SK-N-SH (cell line): ENCODE data around the gene KLRC3. TPM values are rescaled to one million over a fixed set of nuclear protein-coding genes. Genes with fewer than 3 reads are reported as not detected.
"Not testable (repeated sequence)": the region's sequence is repeated elsewhere in the genome, so short reads cannot be mapped to it uniquely, and the experiment has no call there.

ENCODE experiments used
- CTCF ChIA-PET: fragments of 300-600, 350-600 bp; formaldehyde crosslinking; extraction: SDS; loops from one replicate; lab custom pipeline; 2021; lab: Yijun Ruan, JAX
- POLR2A ChIA-PET: fragments of 350-600 bp; sonication (Branson Sonifier 250); formaldehyde crosslinking; extraction: SDS; loops from one replicate; lab custom pipeline; 2020; ENCODE audit warnings: antibody characterized with exemption, inconsistent platforms; lab: Yijun Ruan, JAX
- DNase-seq: peaks from one replicate; pipeline ENCODE4 v3.0.0; 2012
- H2AFZ ChIP-seq: fragments of 200-600 bp; sonication (generic); 2 replicates; pipeline ENCODE4 v1.8.1; 2016; ENCODE audit warnings: antibody characterized with exemption, mild to moderate bottlenecking, low read depth
- H3F3A ChIP-seq: fragments of 200-600 bp; sonication (generic); replicated peaks from 2 replicates; pipeline ENCODE3; 2016; ENCODE audit warnings: antibody characterized with exemption, mild to moderate bottlenecking; ENCODE audit not compliant: insufficient read depth
- H3K27ac ChIP-seq, 2 experiments: fragments of 200-500 bp in 1 of 2; fragments of 200-600 bp in 1 of 2; sonication (Bioruptor generic) in 1 of 2; sonication (generic), shearing (Covaris generic) in 1 of 2; 2 replicates each; pipeline versions ENCODE4 v1.5.1 to v1.6.1; 2014 to 2016; ENCODE audit warnings: low read depth in 2 of 2, inconsistent platforms in 1 of 2, low read length in 1 of 2, mild to moderate bottlenecking in 1 of 2, mixed read lengths in 1 of 2
- H3K27me3 ChIP-seq: fragments of 200-600 bp; sonication (generic), shearing (Covaris generic); 2 replicates; pipeline ENCODE4 v1.6.1; 2016; ENCODE audit warnings: mixed run types; ENCODE audit not compliant: insufficient read depth
- H3K36me3 ChIP-seq, 2 experiments: fragments of 200-500 bp in 1 of 2; fragments of 200-600 bp in 1 of 2; sonication (Bioruptor generic) in 1 of 2; sonication (generic) in 1 of 2; replicated peaks in 1 of 2; 2 replicates each; pipeline versions ENCODE3 to v1.5.1; 2014 to 2016; ENCODE audit warnings: low read length in 1 of 2, mild to moderate bottlenecking in 1 of 2; ENCODE audit not compliant: insufficient read depth in 2 of 2, control insufficient read depth in 1 of 2
- H3K4me1 ChIP-seq, 2 experiments: fragments of 200-500 bp in 1 of 2; fragments of 200-600 bp in 1 of 2; sonication (Bioruptor generic) in 1 of 2; sonication (generic), shearing (Covaris generic) in 1 of 2; 2 replicates each; pipeline versions ENCODE4 v1.5.1 to v1.6.1; 2014 to 2016; ENCODE audit warnings: low read depth in 1 of 2, low read length in 1 of 2, mixed run types in 1 of 2; ENCODE audit not compliant: insufficient read depth in 2 of 2, control insufficient read depth in 1 of 2
- H3K4me2 ChIP-seq: fragments of 200-600 bp; sonication (generic), shearing (Covaris generic); 2 replicates; pipeline ENCODE4 v1.6.1; 2017; ENCODE audit warnings: mixed run types
- H3K4me3 ChIP-seq, 2 experiments: fragments of 200-500 bp in 1 of 2; fragments of 200-600 bp in 1 of 2; sonication (Bioruptor generic) in 1 of 2; sonication (generic), shearing (Covaris generic) in 1 of 2; 2 replicates each; pipeline versions ENCODE4 v1.5.1 to v1.8.1; 2014 to 2016; ENCODE audit warnings: low read depth in 2 of 2, inconsistent platforms in 1 of 2, low read length in 1 of 2, mild to moderate bottlenecking in 1 of 2, mixed read lengths in 1 of 2, moderate library complexity in 1 of 2
- H3K79me2 ChIP-seq: fragments of 200-600 bp; sonication (generic); 2 replicates; pipeline ENCODE4 v1.8.1; 2017; ENCODE audit warnings: mild to moderate bottlenecking; ENCODE audit not compliant: insufficient read depth
- H3K9ac ChIP-seq: fragments of 200-600 bp; sonication (generic); 2 replicates; pipeline ENCODE4 v1.6.1; 2017; ENCODE audit warnings: mixed run types
- H3K9me2 ChIP-seq: fragments of 200-600 bp; sonication (generic); 2 replicates; pipeline ENCODE4 v1.6.1; 2017; ENCODE audit warnings: mixed run types
- H3K9me3 ChIP-seq: fragments of 200-600 bp; sonication (generic); 2 replicates; pipeline ENCODE4 v1.6.1; 2017; ENCODE audit warnings: mixed run types, mild to moderate bottlenecking, moderate library complexity
- H4K20me1 ChIP-seq: fragments of 200-600 bp; sonication (generic); 2 replicates; pipeline ENCODE4 v1.6.1; 2017; ENCODE audit warnings: mild to moderate bottlenecking, mixed run types; ENCODE audit not compliant: insufficient read depth
- ELF1 ChIP-seq: IDR thresholded peaks from 2 replicates; pipeline ENCODE4 v1.4.0; 2012
- EZH2phosphoT487 ChIP-seq: fragments of 200-600 bp; sonication (generic); IDR thresholded peaks from 2 replicates; pipeline ENCODE4 v1.6.1; 2017; ENCODE audit warnings: low read depth, mixed run types, mild to moderate bottlenecking, antibody characterized with exemption, moderate library complexity, borderline replicate concordance
- FOSL2 ChIP-seq: IDR thresholded peaks from 2 replicates; pipeline ENCODE4 v1.4.0; 2012; ENCODE audit warnings: low read depth, mild to moderate bottlenecking, moderate library complexity, borderline replicate concordance
- FOXM1 ChIP-seq: IDR thresholded peaks from 2 replicates; pipeline ENCODE4 v1.4.0; 2012; ENCODE audit warnings: low read depth, mild to moderate bottlenecking
- GABPA ChIP-seq: IDR thresholded peaks from 2 replicates; pipeline ENCODE4 v1.4.0; 2012; ENCODE audit warnings: low read depth, mild to moderate bottlenecking
- GATA2 ChIP-seq: sonication (generic); formaldehyde crosslinking; IDR thresholded peaks from 2 replicates; pipeline ENCODE4 v1.5.0; 2020; ENCODE audit warnings: mild to moderate bottlenecking, missing genetic modification reagents
- RAD21 ChIP-seq: IDR thresholded peaks from 2 replicates; pipeline ENCODE4 v1.6.1; 2012; ENCODE audit warnings: mild to moderate bottlenecking, low read length
- TAF1 ChIP-seq: IDR thresholded peaks from 2 replicates; pipeline ENCODE4 v1.6.1; 2012; ENCODE audit warnings: low read depth, mild to moderate bottlenecking, low read length, moderate library complexity, borderline replicate concordance
- TCF12 ChIP-seq: IDR thresholded peaks from 2 replicates; pipeline ENCODE4 v1.4.0; 2012
- TEAD4 ChIP-seq: IDR thresholded peaks from 2 replicates; pipeline ENCODE4 v1.4.0; 2012; ENCODE audit warnings: mild to moderate bottlenecking, borderline replicate concordance; ENCODE audit not compliant: insufficient read depth
- YY1 ChIP-seq: IDR thresholded peaks from 2 replicates; pipeline ENCODE4 v1.4.0; 2012; ENCODE audit warnings: low read depth, mild to moderate bottlenecking
- WGBS: methylation state at CpG from one replicate; pipeline ENCODE4 v1.1.6; 2017; ENCODE audit warnings: low lambda C conversion rate; 5-methylcytosine and 5-hydroxymethylcytosine counted together
- polyA plus RNA-seq, 3 experiments: library from polyadenylated mRNA; depleted of rRNA; stranded (reverse); fragments of >200 nt; gene quantifications; 2 replicates each; pipeline ENCODE4 v1.2.3, GENCODE V29; 2012
- TF ChIP-seq, protein P1 (sequence below): IDR thresholded peaks from 2 replicates; pipeline ENCODE4 v1.4.0; 2012; ENCODE audit warnings: low read depth
- TF ChIP-seq, protein P2 (sequence below): IDR thresholded peaks from 2 replicates; pipeline ENCODE4 v1.4.0; 2012; ENCODE audit warnings: low read depth, borderline replicate concordance

The KLRC3 gene
- polyA plus RNA-seq, 1 of the 3 experiments (the other 2 are of a cell fraction) = not detected

DNA sequence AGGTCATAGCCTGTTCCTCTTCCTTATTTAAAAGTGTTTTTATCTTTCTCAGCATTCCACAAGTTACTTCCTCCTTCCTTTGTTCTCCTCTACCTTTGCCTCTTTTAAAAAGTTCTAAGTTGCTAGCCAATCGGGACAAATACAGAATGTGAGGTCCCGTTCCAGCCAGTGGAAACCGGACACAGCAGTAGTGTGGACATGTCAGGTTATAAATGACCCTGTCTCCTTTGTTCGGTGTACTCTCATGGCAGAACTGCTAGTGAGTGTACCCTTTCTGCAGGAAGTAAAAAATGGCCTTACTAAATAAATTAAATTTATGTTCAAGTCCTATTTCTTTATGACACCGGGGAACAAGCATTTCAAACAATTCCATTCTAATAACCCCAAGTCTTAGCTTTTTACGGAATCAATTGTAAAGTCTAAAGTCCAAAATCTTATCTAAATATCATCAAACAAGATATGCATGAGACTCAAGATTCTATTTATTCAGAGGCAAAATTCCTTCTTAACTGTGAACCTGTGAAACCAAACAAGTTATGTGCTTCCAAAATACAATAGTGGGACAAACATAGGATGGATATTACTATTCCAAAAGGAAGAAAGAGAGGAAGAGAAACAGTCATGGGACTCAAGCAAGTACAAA, 48.4 kb downstream of the KLRC3 start:
- H3K9ac ChIP-seq, DNase-seq, H3F3A ChIP-seq, POLR2A ChIA-PET, H4K20me1 ChIP-seq, H3K9me2 ChIP-seq, H2AFZ ChIP-seq, H3K36me3 ChIP-seq, H3K79me2 ChIP-seq, H3K4me3 ChIP-seq, H3K4me2 ChIP-seq, CTCF ChIA-PET, H3K4me1 ChIP-seq, H3K27ac ChIP-seq, H3K9me3 ChIP-seq: not testable (repeated sequence)
- peaks cover 22% of the 10 kb centered on the region; the same call in 1 of the 2 replicates for H3K27me3 ChIP-seq
- WGBS = 4% methylated on average over 6 of the region's 6 CpGs

- Histone ChIP-seq H4K20me1 (no peaks in the 10 kb centered on the region), H3K4me2 (no peak overlapping the region), H3K27me3 (peaks cover 22% of the 10 kb centered on the region; the same call in 1 of the 2 replicates), H3K36me3 (no peaks in the 10 kb centered on the region), H3K79me2 (no peaks in the 10 kb centered on the region), H3K4me3 (no peak overlapping the region), H2AFZ (no peak overlapping the region), H3K9me3 (no peaks in the 10 kb centered on the region), H3K4me1 (peaks cover 0 to 3% of the 10 kb centered on the region in 2 experiments; a peak in 1 of 4 replicates), H3K9ac (no peak overlapping the region), H3K9me2 (no peaks in the 10 kb centered on the region), H3K27ac (no peak overlapping the region), H3F3A (no peaks in the 10 kb centered on the region)
- no peak for DNase-seq
- 47% methylated on average over 8 of the region's 8 CpGs for WGBS
- TF ChIP-seq EZH2phosphoT487 (no peak), TCF12 (no peak), YY1 (no peak), GABPA (no peak), GATA2 (CRISPR knock-in tag) (no peak), RAD21 (no peak), FOXM1 (no peak), ELF1 (no peak), TEAD4 (no peak), TAF1 (no peak), FOSL2 (no peak)
- TF ChIP-seq, protein P1, sequence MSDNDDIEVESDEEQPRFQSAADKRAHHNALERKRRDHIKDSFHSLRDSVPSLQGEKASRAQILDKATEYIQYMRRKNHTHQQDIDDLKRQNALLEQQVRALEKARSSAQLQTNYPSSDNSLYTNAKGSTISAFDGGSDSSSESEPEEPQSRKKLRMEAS = no peak
- TF ChIP-seq, protein P2, sequence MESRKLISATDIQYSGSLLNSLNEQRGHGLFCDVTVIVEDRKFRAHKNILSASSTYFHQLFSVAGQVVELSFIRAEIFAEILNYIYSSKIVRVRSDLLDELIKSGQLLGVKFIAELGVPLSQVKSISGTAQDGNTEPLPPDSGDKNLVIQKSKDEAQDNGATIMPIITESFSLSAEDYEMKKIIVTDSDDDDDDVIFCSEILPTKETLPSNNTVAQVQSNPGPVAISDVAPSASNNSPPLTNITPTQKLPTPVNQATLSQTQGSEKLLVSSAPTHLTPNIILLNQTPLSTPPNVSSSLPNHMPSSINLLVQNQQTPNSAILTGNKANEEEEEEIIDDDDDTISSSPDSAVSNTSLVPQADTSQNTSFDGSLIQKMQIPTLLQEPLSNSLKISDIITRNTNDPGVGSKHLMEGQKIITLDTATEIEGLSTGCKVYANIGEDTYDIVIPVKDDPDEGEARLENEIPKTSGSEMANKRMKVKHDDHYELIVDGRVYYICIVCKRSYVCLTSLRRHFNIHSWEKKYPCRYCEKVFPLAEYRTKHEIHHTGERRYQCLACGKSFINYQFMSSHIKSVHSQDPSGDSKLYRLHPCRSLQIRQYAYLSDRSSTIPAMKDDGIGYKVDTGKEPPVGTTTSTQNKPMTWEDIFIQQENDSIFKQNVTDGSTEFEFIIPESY = no peak
- ChIA-PET POLR2A (no interaction called here), CTCF (no interaction called here)
These were observed 50.6 kb downstream of the KLRC3 start for GRCh38 chr12:10369557-10370415.
